Subcutaneous adipose tissue (tissue), 4 donors: ENCODE results near the gene DLK2. TPM values are rescaled to one million over a fixed set of nuclear protein-coding genes. Genes with fewer than 3 reads are reported as not detected.

Experiments used
- CTCF ChIP-seq: fragments of 450-650 bp; IDR thresholded peaks from one replicate; pipeline ENCODE4 v1.5.1; 2016; ENCODE audit warnings: low read depth, mild to moderate bottlenecking, control low read depth, antibody characterized with exemption, moderate library complexity
- total RNA-seq, 4 donors: library from RNA; depleted of rRNA; stranded (reverse); fragments of >200 nt; gene quantifications; one replicate each; pipeline ENCODE4 v1.1.0, GENCODE V29; 2016

The DLK2 gene
- total RNA-seq, 4 donors from 2014 or later, result not detected

- TF ChIP-seq CTCF, result no peak
These were observed 22.1 kb upstream of the DLK2 start, which contains the start of gene TJAP1 for GRCh38 chr6:43477235-43478007. TJAP1 (plus strand) TSS chr6:43477570; CDS start chr6:43499002, 21,432 bp downstream.

GRCh38 chr6:43476746-43477145, 21.4 kb upstream of the DLK2 start:
- TF ChIP-seq CTCF, result no peak

- no peak for TF ChIP-seq CTCF
These were observed 20.2 kb upstream of the DLK2 start for GRCh38 chr6:43475516-43475915.

- no peak for TF ChIP-seq CTCF
These were observed 17.2 kb upstream of the DLK2 start for GRCh38 chr6:43472515-43472914.

GRCh38 chr6:43471399-43471798, 16.1 kb upstream of the DLK2 start:
- no peak for TF ChIP-seq CTCF

- TF ChIP-seq CTCF, result no peak
These were observed 14.6 kb upstream of the DLK2 start for GRCh38 chr6:43469947-43470346.

GRCh38 chr6:43468748-43469681, 13.7 kb upstream of the DLK2 start:
- TF ChIP-seq CTCF, result no peak
